Neural progenitor cell (in vitro differentiated cells): ENCODE data around the gene RGS7. TPM values are rescaled to one million over a fixed set of nuclear protein-coding genes. Genes with fewer than 3 reads are reported as not detected.

Experiments
- DNase-seq: peaks from one replicate; pipeline ENCODE4 v3.0.0-alpha.2; 2016; ENCODE audit warnings: low spot score
- H2AFZ ChIP-seq: fragments of 200-600 bp; sonication (generic); replicated peaks from 2 replicates; pipeline ENCODE4 v1.6.1; 2016; ENCODE audit warnings: antibody characterized with exemption
- H3F3A ChIP-seq: fragments of 200-600 bp; sonication (generic); 2 replicates; pipeline ENCODE4 v1.6.1; 2016; ENCODE audit warnings: antibody characterized with exemption, low read depth
- H3K27ac ChIP-seq: fragments of 200-600 bp; sonication (generic); 2 replicates; pipeline ENCODE4 v1.5.1; 2016; ENCODE audit warnings: mild to moderate bottlenecking
- H3K27me3 ChIP-seq: fragments of 200-600 bp; sonication (generic); 2 replicates; pipeline ENCODE4 v1.6.1; 2016; ENCODE audit warnings: mild to moderate bottlenecking, moderate library complexity
- H3K36me3 ChIP-seq: fragments of 200-600 bp; sonication (generic); 2 replicates; pipeline ENCODE4 v1.5.1; 2016
- H3K4me1 ChIP-seq: fragments of 200-600 bp; sonication (generic); 2 replicates; pipeline ENCODE4 v1.6.1; 2016; ENCODE audit warnings: mixed run types
- H3K4me2 ChIP-seq: fragments of 200-600 bp; sonication (generic); 2 replicates; pipeline ENCODE4 v1.6.1; 2016
- H3K4me3 ChIP-seq: fragments of 200-600 bp; sonication (generic); 2 replicates; pipeline ENCODE4 v1.5.1; 2016
- H3K79me2 ChIP-seq: fragments of 200-600 bp; sonication (generic); 2 replicates; pipeline ENCODE4 v1.6.1; 2016; ENCODE audit warnings: low read depth
- H3K9ac ChIP-seq: fragments of 200-600 bp; sonication (generic); 2 replicates; pipeline ENCODE4 v1.6.1; 2016
- H3K9me3 ChIP-seq: fragments of 200-600 bp; sonication (generic); 2 replicates; pipeline ENCODE4 v1.5.1; 2016; ENCODE audit warnings: low read depth
- H4K20me1 ChIP-seq: fragments of 200-600 bp; sonication (generic); 2 replicates; pipeline ENCODE4 v1.6.1; 2016; ENCODE audit warnings: low read depth
- H3K27ac Mint-ChIP-seq: 3 replicates; pipeline ENCODE4 v1.8.0; 2021; ENCODE audit warnings: mixed read lengths
- H3K27me3 Mint-ChIP-seq: 2 replicates; pipeline ENCODE4 v1.8.0; 2022; ENCODE audit warnings: low read depth, mild to moderate bottlenecking, inconsistent platforms, moderate library complexity, mixed read lengths; ENCODE audit not compliant: insufficient read depth
- H3K36me3 Mint-ChIP-seq: 3 replicates; pipeline ENCODE4 v1.8.0; 2021; ENCODE audit warnings: mixed read lengths
- H3K4me1 Mint-ChIP-seq: 3 replicates; pipeline ENCODE4 v1.8.0; 2021; ENCODE audit warnings: mixed read lengths
- H3K4me3 Mint-ChIP-seq: 3 replicates; pipeline ENCODE4 v1.8.0; 2021; ENCODE audit warnings: mild to moderate bottlenecking, moderate library complexity, mixed read lengths
- H3K9me3 Mint-ChIP-seq: 3 replicates; pipeline ENCODE4 v1.8.0; 2020; ENCODE audit warnings: mixed read lengths
- EZH2 ChIP-seq: fragments of 200-600 bp; sonication (generic); IDR thresholded peaks from 2 replicates; pipeline ENCODE4 v1.6.1; 2017; ENCODE audit warnings: antibody characterized with exemption, mild to moderate bottlenecking, moderate library complexity
- EZH2phosphoT487 ChIP-seq: fragments of 200-600 bp; sonication (generic); IDR thresholded peaks from 2 replicates; pipeline ENCODE4 v1.6.1; 2017; ENCODE audit warnings: antibody characterized with exemption
- total RNA-seq: library from RNA; depleted of rRNA; stranded (reverse); fragments of >200 nt; gene quantifications from 2 replicates; pipeline ENCODE4 v1.2.3, GENCODE V29; 2015; ENCODE audit warnings: low replicate concordance
- TF ChIP-seq, protein P1 (sequence below): fragments of 200-600 bp; sonication (generic); IDR thresholded peaks from 2 replicates; pipeline ENCODE4 v1.5.1; 2017; ENCODE audit warnings: antibody characterized with exemption, mild to moderate bottlenecking

RGS7 gene
- total RNA-seq, 1 donor from 2014 or later = not detected

DNA sequence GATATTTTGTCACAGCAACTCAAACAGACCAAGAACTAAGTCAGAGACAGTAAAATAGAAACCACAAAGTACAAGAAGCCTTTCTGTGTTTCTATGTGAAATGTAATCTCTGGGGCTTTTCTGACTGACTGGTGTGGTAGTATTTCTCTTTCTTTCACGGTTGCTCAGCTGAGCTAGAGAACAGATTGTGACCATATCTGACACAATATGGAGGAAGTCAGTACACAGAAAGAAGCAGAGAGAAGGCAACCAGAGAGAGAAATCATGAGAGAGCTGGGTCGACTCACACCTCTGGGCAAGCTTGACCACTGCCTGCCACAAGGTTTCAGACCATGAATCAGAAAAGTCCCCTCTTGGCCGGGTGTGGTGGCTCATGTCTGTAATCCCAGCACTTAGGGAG lies 536.2 kb downstream of the RGS7 start:
- no peak overlapping the region for H3K27ac ChIP-seq
- no peak overlapping the region for H3K9ac ChIP-seq
- H2AFZ ChIP-seq = no peak overlapping the region
- Mint-ChIP-seq H3K4me3 (no peak overlapping the region), H3K27me3 (peaks cover 3% of the 10 kb centered on the region), H3K36me3 (no peaks in the 10 kb centered on the region), H3K9me3 (no peaks in the 10 kb centered on the region), H3K27ac (no peak overlapping the region), H3K4me1 (no peaks in the 10 kb centered on the region)
- H4K20me1 ChIP-seq = no peaks in the 10 kb centered on the region
- no peak for DNase-seq
- H3K4me2 ChIP-seq = no peak overlapping the region
- no peaks in the 10 kb centered on the region for H3K4me1 ChIP-seq
- H3K4me3 ChIP-seq = no peak overlapping the region
- H3K79me2 ChIP-seq = no peaks in the 10 kb centered on the region
- no peaks in the 10 kb centered on the region for H3F3A ChIP-seq
- H3K9me3 ChIP-seq = no peaks in the 10 kb centered on the region
- no peaks in the 10 kb centered on the region for H3K36me3 ChIP-seq
- TF ChIP-seq, protein P1, sequence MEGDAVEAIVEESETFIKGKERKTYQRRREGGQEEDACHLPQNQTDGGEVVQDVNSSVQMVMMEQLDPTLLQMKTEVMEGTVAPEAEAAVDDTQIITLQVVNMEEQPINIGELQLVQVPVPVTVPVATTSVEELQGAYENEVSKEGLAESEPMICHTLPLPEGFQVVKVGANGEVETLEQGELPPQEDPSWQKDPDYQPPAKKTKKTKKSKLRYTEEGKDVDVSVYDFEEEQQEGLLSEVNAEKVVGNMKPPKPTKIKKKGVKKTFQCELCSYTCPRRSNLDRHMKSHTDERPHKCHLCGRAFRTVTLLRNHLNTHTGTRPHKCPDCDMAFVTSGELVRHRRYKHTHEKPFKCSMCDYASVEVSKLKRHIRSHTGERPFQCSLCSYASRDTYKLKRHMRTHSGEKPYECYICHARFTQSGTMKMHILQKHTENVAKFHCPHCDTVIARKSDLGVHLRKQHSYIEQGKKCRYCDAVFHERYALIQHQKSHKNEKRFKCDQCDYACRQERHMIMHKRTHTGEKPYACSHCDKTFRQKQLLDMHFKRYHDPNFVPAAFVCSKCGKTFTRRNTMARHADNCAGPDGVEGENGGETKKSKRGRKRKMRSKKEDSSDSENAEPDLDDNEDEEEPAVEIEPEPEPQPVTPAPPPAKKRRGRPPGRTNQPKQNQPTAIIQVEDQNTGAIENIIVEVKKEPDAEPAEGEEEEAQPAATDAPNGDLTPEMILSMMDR = no peak
- no peak for TF ChIP-seq EZH2phosphoT487
- no peak for TF ChIP-seq EZH2
- H3K27me3 ChIP-seq = no peaks in the 10 kb centered on the region

GRCh38 chr1:240816472-240816871 lies 540.5 kb downstream of the RGS7 start:
- Histone ChIP-seq H3K4me1 (no peaks in the 10 kb centered on the region), H3K4me3 (no peak overlapping the region), H3K36me3 (no peaks in the 10 kb centered on the region), H3K4me2 (no peak overlapping the region), H3K27me3 (no peaks in the 10 kb centered on the region), H2AFZ (no peak overlapping the region), H3K9me3 (no peaks in the 10 kb centered on the region), H3F3A (no peaks in the 10 kb centered on the region), H3K27ac (no peak overlapping the region), H3K79me2 (no peaks in the 10 kb centered on the region), H4K20me1 (no peaks in the 10 kb centered on the region), H3K9ac (no peak overlapping the region)
- no peak overlapping the region for H3K4me3 Mint-ChIP-seq
- no peaks in the 10 kb centered on the region for H3K36me3 Mint-ChIP-seq
- H3K4me1 Mint-ChIP-seq = peaks cover 10% of the 10 kb centered on the region
- TF ChIP-seq, protein P1 = no peak
- no peak for TF ChIP-seq EZH2phosphoT487
- no peak for TF ChIP-seq EZH2
- peaks cover 3% of the 10 kb centered on the region for H3K27me3 Mint-ChIP-seq
- no peak for DNase-seq
- H3K9me3 Mint-ChIP-seq = no peaks in the 10 kb centered on the region
- H3K27ac Mint-ChIP-seq = no peak overlapping the region

DNA sequence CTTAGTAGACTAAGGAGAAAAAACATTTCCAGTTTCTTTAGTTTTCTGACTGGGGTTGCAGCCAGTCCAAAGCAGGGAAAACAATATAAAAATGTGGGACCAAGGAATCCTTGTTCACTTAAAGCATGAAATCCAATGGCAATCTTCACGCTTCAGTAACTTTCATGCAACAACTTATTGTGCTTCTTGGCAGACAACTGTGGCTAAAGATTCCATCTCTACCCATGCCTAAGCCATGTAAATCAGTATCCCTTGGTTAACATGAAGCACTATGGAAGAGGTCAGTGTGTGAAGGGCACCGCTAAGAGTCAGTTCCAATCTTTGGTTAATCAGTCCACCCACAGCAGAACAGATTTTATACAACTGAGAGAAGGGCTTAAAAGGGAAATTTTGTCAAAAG lies 543.3 kb downstream of the RGS7 start:
- Histone ChIP-seq H3K4me3 (no peak overlapping the region), H3K4me1 (no peaks in the 10 kb centered on the region), H3K4me2 (no peak overlapping the region), H2AFZ (no peak overlapping the region), H3K36me3 (no peaks in the 10 kb centered on the region), H3F3A (no peaks in the 10 kb centered on the region), H3K79me2 (no peaks in the 10 kb centered on the region), H4K20me1 (no peaks in the 10 kb centered on the region), H3K27ac (no peak overlapping the region), H3K9me3 (no peaks in the 10 kb centered on the region), H3K27me3 (no peaks in the 10 kb centered on the region), H3K9ac (no peak overlapping the region)
- Mint-ChIP-seq H3K27me3 (peaks cover 2% of the 10 kb centered on the region), H3K27ac (peak overlapping the region; percentile 12), H3K36me3 (no peaks in the 10 kb centered on the region), H3K9me3 (no peaks in the 10 kb centered on the region), H3K4me1 (peaks cover 10% of the 10 kb centered on the region), H3K4me3 (no peak overlapping the region)
- no peak for DNase-seq
- TF ChIP-seq, protein P1 = no peak
- TF ChIP-seq EZH2phosphoT487 (no peak), EZH2 (no peak)
